Neuronal stem cell (in vitro differentiated cells): ENCODE results near the gene ECSCR.
A peak's percentile ranks its signal among the peaks of the same experiment; 100 is the strongest.
"Not testable (repeated sequence)": the region's sequence is repeated elsewhere in the genome, so short reads cannot be mapped to it uniquely, and the experiment has no call there.

Source experiments
- DNase-seq: peaks from one replicate; pipeline ENCODE4 v3.0.0-alpha.2; 2013; ENCODE audit warnings: low spot score
- H2AFZ ChIP-seq: one replicate; pipeline ENCODE4 v1.6.1; 2013; ENCODE audit warnings: mild to moderate bottlenecking, low read length, inconsistent platforms
- H2AK5ac ChIP-seq: 2 replicates; pipeline ENCODE4 v1.6.1; 2013; ENCODE audit warnings: low read depth, mild to moderate bottlenecking, inconsistent platforms, low read length, moderate library complexity, mixed read lengths
- H2BK120ac ChIP-seq: 2 replicates; pipeline ENCODE4 v1.6.1; 2013; ENCODE audit warnings: low read depth, mild to moderate bottlenecking, inconsistent platforms, low read length, moderate library complexity, mixed read lengths
- H2BK12ac ChIP-seq: one replicate; pipeline ENCODE4 v1.6.1; 2013; ENCODE audit warnings: low read length, inconsistent platforms
- H2BK15ac ChIP-seq: 2 replicates; pipeline ENCODE4 v1.6.1; 2013; ENCODE audit warnings: mild to moderate bottlenecking, low read length, inconsistent platforms, mixed read lengths
- H2BK5ac ChIP-seq: one replicate; pipeline ENCODE4 v1.6.1; 2013; ENCODE audit warnings: inconsistent platforms, mild to moderate bottlenecking, low read length, moderate library complexity
- H3K14ac ChIP-seq: one replicate; pipeline ENCODE4 v1.6.1; 2013; ENCODE audit warnings: low read length, inconsistent platforms
- H3K18ac ChIP-seq: 2 replicates; pipeline ENCODE4 v1.6.1; 2013; ENCODE audit warnings: low read length, inconsistent platforms
- H3K23ac ChIP-seq: 2 replicates; pipeline ENCODE4 v1.6.1; 2013; ENCODE audit warnings: low read depth, mild to moderate bottlenecking, mixed read lengths, low read length, inconsistent platforms; ENCODE audit not compliant: poor library complexity
- H3K27ac ChIP-seq: replicated peaks from 3 replicates; pipeline ENCODE4 v1.5.1; 2013; ENCODE audit warnings: low read length, inconsistent platforms
- H3K27me3 ChIP-seq, 3 experiments: 2 replicates each; pipeline ENCODE4 v1.6.1; 2013; ENCODE audit warnings: low read length in 3 of 3, mild to moderate bottlenecking in 2 of 3, inconsistent platforms in 1 of 3, low read depth in 1 of 3, mixed read lengths in 1 of 3, moderate library complexity in 1 of 3; ENCODE audit not compliant: control insufficient read depth in 3 of 3, insufficient read depth in 3 of 3
- H3K36me3 ChIP-seq, 2 donors: replicated peaks in 1 of 2; 2 replicates each; pipeline ENCODE4 v1.6.1; 2013; ENCODE audit warnings: low read length in 2 of 2; ENCODE audit not compliant: control insufficient read depth in 2 of 2, insufficient read depth in 2 of 2
- H3K4ac ChIP-seq: 2 replicates; pipeline ENCODE4 v1.6.1; 2013; ENCODE audit warnings: inconsistent platforms, mild to moderate bottlenecking, low read length, moderate library complexity
- H3K4me1 ChIP-seq, 2 donors: 1 replicate in 1 of 2; 2 replicates in 1 of 2; pipeline ENCODE4 v1.6.1; 2013; ENCODE audit warnings: low read length in 2 of 2, low read depth in 1 of 2; ENCODE audit not compliant: control insufficient read depth in 2 of 2, insufficient read depth in 1 of 2
- H3K4me2 ChIP-seq: one replicate; pipeline ENCODE4 v1.6.1; 2013; ENCODE audit warnings: mild to moderate bottlenecking, low read length, inconsistent platforms; ENCODE audit not compliant: insufficient read depth, poor library complexity, severe bottlenecking
- H3K4me3 ChIP-seq, 2 donors: 2 replicates each; pipeline ENCODE4 v1.5.1; 2013; ENCODE audit warnings: low read length in 2 of 2, mild to moderate bottlenecking in 2 of 2, inconsistent platforms in 1 of 2, moderate library complexity in 1 of 2
- H3K79me1 ChIP-seq: one replicate; pipeline ENCODE4 v1.6.1; 2013; ENCODE audit warnings: low read depth, mild to moderate bottlenecking, inconsistent platforms, low read length, moderate library complexity
- H3K9ac ChIP-seq: one replicate; pipeline ENCODE4 v1.6.1; 2013; ENCODE audit warnings: mild to moderate bottlenecking, low read depth, low read length, inconsistent platforms; ENCODE audit not compliant: poor library complexity
- H3K9me3 ChIP-seq, 2 donors: replicated peaks in 1 of 2; 2 replicates each; pipeline versions ENCODE3 to v1.6.1; 2013; ENCODE audit warnings: low read length in 2 of 2, mild to moderate bottlenecking in 2 of 2, inconsistent platforms in 1 of 2, low read depth in 1 of 2, mixed read lengths in 1 of 2, moderate library complexity in 1 of 2; ENCODE audit not compliant: control insufficient read depth in 2 of 2, insufficient read depth in 1 of 2
- H4K8ac ChIP-seq: one replicate; pipeline ENCODE4 v1.6.1; 2013; ENCODE audit warnings: low read depth, mild to moderate bottlenecking, inconsistent platforms, low read length, moderate library complexity
- H4K91ac ChIP-seq: one replicate; pipeline ENCODE4 v1.6.1; 2013; ENCODE audit warnings: low read length, low read depth, mild to moderate bottlenecking, inconsistent platforms; ENCODE audit not compliant: poor library complexity
- WGBS, 2 donors: extraction: QIAGEN DNeasy Blood & Tissue Kit; methylation state at CpG; one replicate each; pipeline ENCODE4 v1.1.7; 2013; ENCODE audit warnings: missing lambda C conversion rate in 2 of 2, mixed read lengths in 1 of 2; ENCODE audit not compliant: insufficient read length in 2 of 2, insufficient replicate concordance in 1 of 2; ENCODE audit errors: extremely low coverage in 2 of 2; 5-methylcytosine and 5-hydroxymethylcytosine counted together

The ECSCR gene

GRCh38 chr5:139482050-139482889 lies 19.7 kb upstream of the ECSCR start, which contains the start of gene STING1:
TSS of gene STING1 (minus strand) at chr5:139482758. CDS start at chr5:139481704, 1,054 bp downstream.
- Histone ChIP-seq H3K79me1 (no peaks in the 10 kb centered on the region), H3K4me3 (no peak within 1 kb of the TSS), H3K27me3 (peaks cover 0 to 3% (median 0%) of the 10 kb centered on the region in 3 experiments), H3K14ac (no peak within 1 kb of the TSS), H4K91ac (no peak within 1 kb of the TSS), H3K18ac (peak within 1 kb of the TSS; percentile 60), H3K23ac (peak within 1 kb of the TSS; percentile 88), H2BK5ac (peak within 1 kb of the TSS; percentile 29), H4K8ac (peak within 1 kb of the TSS; percentile 53), H2AFZ (peak within 1 kb of the TSS; percentile 36), H3K27ac (no peak within 1 kb of the TSS), H2BK15ac (peak within 1 kb of the TSS; percentile 72), H3K9ac (no peak within 1 kb of the TSS), H2AK5ac (peak within 1 kb of the TSS; percentile 6), H3K9me3 (no peaks in the 10 kb centered on the region), H3K4ac (no peak within 1 kb of the TSS), H3K4me1 (peaks cover 6 to 10% of the 10 kb centered on the region in 2 donors), H2BK12ac (peak within 1 kb of the TSS; percentile 7), H3K4me2 (no peak within 1 kb of the TSS), H3K36me3 (no peaks in the 10 kb centered on the region), H2BK120ac (peak within 1 kb of the TSS; percentile 53)
- DNase-seq, result no peak
- no CpG with 5 or more reads among the region's 19 CpGs for WGBS, 2 donors

GRCh38 chr5:139481580-139482049 lies 19.1 kb upstream of the ECSCR start:
- peak overlapping the region; percentile 7 for H2BK12ac ChIP-seq
- H2BK5ac ChIP-seq, result peak overlapping the region; percentile 29
- peak overlapping the region; percentile 51 for H3K18ac ChIP-seq
- H4K91ac ChIP-seq, result no peak overlapping the region
- H2BK120ac ChIP-seq, result peak overlapping the region; percentile 53
- H4K8ac ChIP-seq, result no peak overlapping the region
- peak overlapping the region; percentile 13 for H2AFZ ChIP-seq
- no peaks in the 10 kb centered on the region for H3K79me1 ChIP-seq
- H3K23ac ChIP-seq, result peak overlapping the region; percentile 67
- no CpG with 5 or more reads among the region's 5 CpGs for WGBS, 2 donors
- no peaks in the 10 kb centered on the region for H3K36me3 ChIP-seq
- H2AK5ac ChIP-seq, result peak overlapping the region; percentile 6
- H3K9me3 ChIP-seq, result no peaks in the 10 kb centered on the region
- H3K4ac ChIP-seq, result no peak overlapping the region
- peaks cover 6 to 10% of the 10 kb centered on the region in 2 donors for H3K4me1 ChIP-seq
- H3K27me3 ChIP-seq, result peaks cover 0 to 3% (median 0%) of the 10 kb centered on the region in 3 experiments
- peak overlapping the region; percentile 72 for H2BK15ac ChIP-seq
- DNase-seq, result no peak
- H3K4me3 ChIP-seq, result no peak overlapping the region
- no peak overlapping the region for H3K9ac ChIP-seq
- H3K27ac ChIP-seq, result no peak overlapping the region
- no peak overlapping the region for H3K4me2 ChIP-seq
- no peak overlapping the region for H3K14ac ChIP-seq

- no peak overlapping the region for H3K9ac ChIP-seq
- no CpG with 5 or more reads among the region's 12 CpGs for WGBS, 2 donors
- no peak overlapping the region for H2BK120ac ChIP-seq
- peak overlapping the region; percentile 59 for H2BK15ac ChIP-seq
- peak overlapping the region; percentile 62 for H2BK5ac ChIP-seq
- peak overlapping the region; percentile 15 for H2AK5ac ChIP-seq
- H4K8ac ChIP-seq, result no peak overlapping the region
- no peak overlapping the region for H3K4me2 ChIP-seq
- DNase-seq, result no peak
- no peak overlapping the region for H3K4me3 ChIP-seq
- peak overlapping the region; percentile 13 for H2AFZ ChIP-seq
- peak overlapping the region; percentile 67 for H3K23ac ChIP-seq
- H3K36me3 ChIP-seq, result no peaks in the 10 kb centered on the region
- no peaks in the 10 kb centered on the region for H3K9me3 ChIP-seq
- H3K27ac ChIP-seq, result no peak overlapping the region
- peaks cover 0 to 3% (median 0%) of the 10 kb centered on the region in 3 experiments for H3K27me3 ChIP-seq
- H3K79me1 ChIP-seq, result no peaks in the 10 kb centered on the region
- peak overlapping the region; percentile 72 for H3K18ac ChIP-seq
- no peak overlapping the region for H4K91ac ChIP-seq
- no peak overlapping the region for H3K14ac ChIP-seq
- peaks cover 2 to 5% of the 10 kb centered on the region in 2 donors for H3K4me1 ChIP-seq
- H3K4ac ChIP-seq, result no peak overlapping the region
- no peak overlapping the region for H2BK12ac ChIP-seq
These were observed 18.6 kb upstream of the ECSCR start for GRCh38 chr5:139481122-139481533.

- not testable (repeated sequence) for H3K4me2 ChIP-seq, H3K14ac ChIP-seq, H3K9ac ChIP-seq, H2BK12ac ChIP-seq, H2AFZ ChIP-seq, H3K4me3 ChIP-seq, H4K8ac ChIP-seq, H3K9me3 ChIP-seq, DNase-seq, H3K79me1 ChIP-seq, H3K4me1 ChIP-seq, H2AK5ac ChIP-seq, H3K36me3 ChIP-seq, H3K23ac ChIP-seq, H3K27ac ChIP-seq, H2BK120ac ChIP-seq, H4K91ac ChIP-seq, H3K18ac ChIP-seq, H2BK5ac ChIP-seq, H3K4ac ChIP-seq, H2BK15ac ChIP-seq, H3K27me3 ChIP-seq
- WGBS, 2 donors, result no CpG with 5 or more reads among the region's 4 CpGs
These were observed 17.2 kb upstream of the ECSCR start for GRCh38 chr5:139479729-139480128.
